ENCODE results near the gene TOMM6.

- TF ChIP-seq, protein P1, sequence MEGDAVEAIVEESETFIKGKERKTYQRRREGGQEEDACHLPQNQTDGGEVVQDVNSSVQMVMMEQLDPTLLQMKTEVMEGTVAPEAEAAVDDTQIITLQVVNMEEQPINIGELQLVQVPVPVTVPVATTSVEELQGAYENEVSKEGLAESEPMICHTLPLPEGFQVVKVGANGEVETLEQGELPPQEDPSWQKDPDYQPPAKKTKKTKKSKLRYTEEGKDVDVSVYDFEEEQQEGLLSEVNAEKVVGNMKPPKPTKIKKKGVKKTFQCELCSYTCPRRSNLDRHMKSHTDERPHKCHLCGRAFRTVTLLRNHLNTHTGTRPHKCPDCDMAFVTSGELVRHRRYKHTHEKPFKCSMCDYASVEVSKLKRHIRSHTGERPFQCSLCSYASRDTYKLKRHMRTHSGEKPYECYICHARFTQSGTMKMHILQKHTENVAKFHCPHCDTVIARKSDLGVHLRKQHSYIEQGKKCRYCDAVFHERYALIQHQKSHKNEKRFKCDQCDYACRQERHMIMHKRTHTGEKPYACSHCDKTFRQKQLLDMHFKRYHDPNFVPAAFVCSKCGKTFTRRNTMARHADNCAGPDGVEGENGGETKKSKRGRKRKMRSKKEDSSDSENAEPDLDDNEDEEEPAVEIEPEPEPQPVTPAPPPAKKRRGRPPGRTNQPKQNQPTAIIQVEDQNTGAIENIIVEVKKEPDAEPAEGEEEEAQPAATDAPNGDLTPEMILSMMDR (conservative IDR thresholded peaks at IDR 0.05) = peak; percentile 64
- TF ChIP-seq ZFX (IDR thresholded peaks at IDR 0.05) = no peak
These were observed 13.9 kb downstream of the TOMM6 start for GRCh38 chr6:41801380-41801779.

Measured in C4-2B (cell line).